Measurements from ENCODE around the gene EPB41L4B.
"Not testable (repeated sequence)": the region's sequence is repeated elsewhere in the genome, so short reads cannot be mapped to it uniquely, and the experiment has no call there.

The EPB41L4B gene

DNA sequence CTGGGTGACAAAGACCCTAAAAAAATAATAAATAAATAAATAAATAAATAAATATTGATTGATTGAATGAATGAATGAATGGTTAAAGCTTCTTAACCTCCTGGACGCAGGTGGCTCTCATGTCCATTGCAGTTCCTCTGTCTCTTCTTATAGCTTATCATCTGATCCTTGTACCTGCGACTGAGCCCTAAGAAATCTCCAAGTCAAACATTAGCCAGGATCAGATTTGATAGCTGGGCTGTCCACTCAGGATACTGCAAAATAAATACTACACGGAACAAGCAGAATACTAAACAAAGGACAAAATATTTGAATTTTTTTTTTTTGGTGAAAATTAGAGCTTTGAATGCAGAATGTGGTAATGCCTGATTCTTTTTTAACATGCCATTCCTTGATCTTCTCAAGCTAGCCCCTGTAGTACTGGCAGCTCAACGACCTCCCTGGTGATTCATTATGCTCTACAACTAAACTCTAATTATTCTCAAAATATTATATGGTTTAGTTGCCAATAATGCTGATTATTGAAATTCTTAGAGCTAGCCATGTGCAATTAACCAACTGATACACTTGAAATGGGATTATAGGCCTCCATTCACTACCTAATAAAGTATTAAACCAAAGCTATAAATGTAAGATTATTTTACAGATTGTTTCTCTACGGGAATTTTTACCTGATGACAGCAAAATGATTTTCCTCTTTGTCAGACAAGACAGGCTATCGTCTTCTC is 191.2 kb downstream of the EPB41L4B start:
- H3K4me3 ChIP-seq (ENCODE audit: low read length) = no peak overlapping the region
- TF ChIP-seq, protein P1, sequence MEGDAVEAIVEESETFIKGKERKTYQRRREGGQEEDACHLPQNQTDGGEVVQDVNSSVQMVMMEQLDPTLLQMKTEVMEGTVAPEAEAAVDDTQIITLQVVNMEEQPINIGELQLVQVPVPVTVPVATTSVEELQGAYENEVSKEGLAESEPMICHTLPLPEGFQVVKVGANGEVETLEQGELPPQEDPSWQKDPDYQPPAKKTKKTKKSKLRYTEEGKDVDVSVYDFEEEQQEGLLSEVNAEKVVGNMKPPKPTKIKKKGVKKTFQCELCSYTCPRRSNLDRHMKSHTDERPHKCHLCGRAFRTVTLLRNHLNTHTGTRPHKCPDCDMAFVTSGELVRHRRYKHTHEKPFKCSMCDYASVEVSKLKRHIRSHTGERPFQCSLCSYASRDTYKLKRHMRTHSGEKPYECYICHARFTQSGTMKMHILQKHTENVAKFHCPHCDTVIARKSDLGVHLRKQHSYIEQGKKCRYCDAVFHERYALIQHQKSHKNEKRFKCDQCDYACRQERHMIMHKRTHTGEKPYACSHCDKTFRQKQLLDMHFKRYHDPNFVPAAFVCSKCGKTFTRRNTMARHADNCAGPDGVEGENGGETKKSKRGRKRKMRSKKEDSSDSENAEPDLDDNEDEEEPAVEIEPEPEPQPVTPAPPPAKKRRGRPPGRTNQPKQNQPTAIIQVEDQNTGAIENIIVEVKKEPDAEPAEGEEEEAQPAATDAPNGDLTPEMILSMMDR (conservative IDR thresholded peaks at IDR 0.05; ENCODE audit: low read depth, low read length) = no peak
- no peak for DNase-seq (ENCODE audit: low read depth)

DNA sequence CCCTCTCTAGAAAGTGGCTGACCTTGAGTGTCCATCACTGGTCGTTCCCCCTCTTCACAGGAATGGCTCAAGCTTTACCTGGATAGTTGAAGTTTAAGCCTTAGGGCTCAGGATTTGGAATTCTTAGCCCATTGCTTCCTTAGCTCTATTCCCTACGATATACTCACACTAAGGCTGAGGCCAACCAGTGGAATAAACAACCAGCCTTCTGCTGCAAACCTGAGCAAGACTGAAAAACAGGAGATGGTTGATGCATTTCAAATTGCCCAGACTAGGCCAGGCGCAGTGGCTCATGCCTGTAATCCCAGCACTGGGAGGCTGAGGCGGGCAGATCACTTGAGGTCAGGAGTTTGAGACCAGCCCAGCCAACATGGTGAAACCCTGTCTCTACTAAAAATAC is 194.2 kb downstream of the EPB41L4B start:
- not testable (repeated sequence) for DNase-seq (ENCODE audit: low read depth); H3K4me3 ChIP-seq (ENCODE audit: low read length)

DNA sequence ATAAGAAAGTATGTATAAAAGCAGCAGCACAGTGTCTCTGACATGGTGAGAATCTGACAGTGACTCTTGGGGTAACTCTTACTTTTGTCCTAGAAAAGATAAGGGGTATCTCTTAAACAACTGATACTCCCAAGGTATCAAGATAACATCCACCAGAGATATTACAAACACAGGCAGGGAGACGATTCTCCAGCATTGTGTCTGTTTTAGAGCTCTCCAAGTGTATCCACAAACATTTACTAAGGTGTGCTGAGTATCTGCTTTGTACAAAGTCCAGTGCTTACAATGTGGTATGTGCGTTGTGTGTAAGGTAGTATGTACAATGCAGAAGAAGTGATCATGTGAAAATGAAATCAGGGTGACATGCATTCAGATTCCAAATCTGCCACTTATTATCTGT is 196.7 kb downstream of the EPB41L4B start:
- TF ChIP-seq, protein P1 (conservative IDR thresholded peaks at IDR 0.05; ENCODE audit: low read depth, low read length) = no peak
- H3K4me3 ChIP-seq (ENCODE audit: low read length) = no peak overlapping the region
- DNase-seq (ENCODE audit: low read depth) = no peak

DNA sequence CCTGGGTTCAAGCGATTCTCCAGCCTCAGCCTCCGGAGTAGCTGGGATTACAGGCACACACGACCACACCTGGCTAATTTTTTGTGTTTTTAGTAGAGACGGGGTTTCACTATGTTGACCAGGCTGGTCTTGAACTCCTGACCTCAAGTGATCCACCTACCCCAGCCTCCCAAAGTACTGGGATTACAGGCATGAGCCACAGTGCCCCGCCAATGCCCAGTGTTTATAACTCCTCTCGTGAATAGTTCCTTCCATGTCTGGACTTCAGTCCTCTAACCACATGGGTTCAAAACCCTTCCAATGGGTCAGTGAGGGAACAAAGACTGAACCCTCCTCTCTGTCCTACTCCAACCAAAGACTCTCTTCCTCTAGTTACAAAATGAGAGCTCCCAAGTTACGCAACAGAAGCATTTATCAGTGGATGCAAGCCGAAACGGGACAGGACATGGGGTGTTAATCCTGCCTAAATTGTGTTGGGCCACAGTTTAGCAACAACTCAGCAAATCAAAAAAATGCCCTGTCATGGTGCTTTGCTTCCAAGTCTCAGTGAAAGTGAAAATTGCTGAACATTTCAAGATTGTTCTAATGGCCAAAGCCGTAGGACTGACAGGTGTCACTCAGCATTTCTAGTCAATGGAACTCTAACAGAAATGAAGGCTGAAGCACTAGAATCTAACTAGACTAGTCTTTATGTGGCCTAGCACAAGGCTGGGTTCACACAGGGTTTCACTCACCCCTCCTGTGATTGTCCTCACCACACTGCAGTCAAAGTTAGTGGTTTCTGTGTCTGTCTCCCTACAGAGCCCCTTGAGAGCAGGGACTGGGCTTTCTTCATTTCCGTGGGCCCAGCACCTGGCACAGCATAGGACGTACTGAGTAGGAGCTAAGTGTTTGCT is 197.9 kb downstream of the EPB41L4B start:
- TF ChIP-seq, protein P1 (conservative IDR thresholded peaks at IDR 0.05; ENCODE audit: low read depth, low read length) = no peak
- no peak for DNase-seq (ENCODE audit: low read depth)
- no peak overlapping the region for H3K4me3 ChIP-seq (ENCODE audit: low read length)

Measured in retinal pigment epithelial cell (primary cell).